Activated gamma-delta T cell treated with Interleukin-2 at 50 U/mL for 16 hours (primary cell): ENCODE measurements around the gene PDE6B.

ENCODE experiments used
- DNase-seq: peaks from one replicate; pipeline ENCODE4 v3.0.0-alpha.2; 2020

The PDE6B gene

DNA sequence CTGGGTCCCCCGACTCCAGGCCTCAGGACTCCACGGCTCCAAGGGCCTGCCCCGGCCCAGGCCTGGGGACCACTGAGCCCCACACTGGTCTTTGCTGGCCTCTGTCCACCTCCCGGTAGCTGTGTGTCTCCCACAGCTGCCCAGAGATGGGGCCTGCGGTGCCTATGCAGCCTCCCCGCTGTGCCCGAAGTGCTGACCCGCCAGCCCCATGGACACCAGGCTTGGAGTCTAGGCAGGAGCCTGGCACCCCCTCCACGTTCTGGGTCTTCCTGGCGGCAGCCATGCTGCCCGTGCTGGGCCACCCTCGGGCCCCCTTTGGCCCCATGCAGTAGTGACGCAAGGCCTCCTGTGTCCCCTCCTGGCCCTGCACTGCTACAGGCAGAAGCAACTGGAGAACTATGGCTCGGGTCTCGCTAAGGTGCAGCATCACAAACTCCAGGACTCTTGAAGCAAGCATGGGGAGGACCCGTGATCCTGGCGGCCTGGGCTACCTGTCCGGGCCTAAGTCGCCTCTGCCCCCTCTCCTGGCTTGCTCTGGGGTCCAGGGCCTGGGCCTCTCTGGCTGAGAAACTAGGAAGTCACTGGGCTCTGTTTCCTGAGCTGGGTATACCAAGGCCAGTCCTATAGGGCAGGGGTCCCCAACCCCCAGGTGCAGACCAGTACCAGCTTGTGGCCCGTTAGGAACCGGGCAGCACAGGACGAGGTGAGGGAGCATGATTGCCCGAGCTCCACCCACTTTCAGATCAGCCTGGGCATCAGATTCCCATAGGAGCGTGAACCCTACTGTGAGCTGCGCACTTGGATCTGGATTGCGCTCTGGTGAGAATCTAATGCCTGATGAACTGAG lies 49.9 kb downstream of the PDE6B start:
- DNase-seq: no peak

DNA sequence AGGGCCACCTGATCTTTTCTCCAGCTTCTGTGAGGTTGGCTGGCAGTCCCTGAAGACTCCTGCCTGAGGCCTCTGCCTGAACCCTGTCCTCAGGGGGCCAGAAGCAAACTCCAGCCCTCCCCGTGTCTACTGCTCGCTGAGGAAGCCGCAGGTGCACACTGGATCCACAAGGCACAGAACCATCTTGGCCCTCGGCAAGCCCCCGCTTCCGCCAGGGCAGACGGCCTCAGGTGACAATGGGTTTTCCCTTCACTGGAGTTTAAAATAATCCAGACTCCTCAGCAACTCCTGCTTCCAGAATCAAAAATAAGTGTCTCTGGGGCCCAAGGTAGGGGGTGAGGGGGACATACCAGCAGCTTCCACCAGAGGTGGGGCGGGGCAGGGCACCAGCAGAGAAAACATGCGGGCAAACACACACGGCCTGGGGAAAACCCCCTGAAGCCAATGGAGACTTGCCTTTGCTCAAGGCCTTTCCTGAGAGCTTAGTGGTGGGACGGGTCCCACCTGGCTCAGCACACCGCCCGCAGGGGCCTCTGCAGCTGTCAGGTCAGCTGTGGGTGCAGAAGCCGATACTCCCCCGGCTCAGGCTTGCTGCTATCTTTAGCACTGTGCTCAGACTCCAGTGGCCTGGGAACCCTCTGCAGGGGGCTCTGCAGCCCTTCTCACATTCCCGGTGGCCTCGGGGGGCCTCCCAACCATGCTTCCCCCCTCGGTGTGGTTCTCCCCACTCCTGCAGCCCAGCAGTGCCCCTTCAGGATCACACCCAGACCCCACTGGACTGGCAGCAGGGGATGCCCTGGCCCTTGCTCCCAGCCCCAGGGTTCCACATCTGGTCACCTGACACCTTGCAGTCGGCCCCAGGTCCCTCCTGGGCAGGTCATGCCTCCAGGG lies 50.9 kb downstream of the PDE6B start:
- no peak for DNase-seq

GRCh38 chr4:676871-677235 lies 51.5 kb downstream of the PDE6B start:
- no peak for DNase-seq

DNA sequence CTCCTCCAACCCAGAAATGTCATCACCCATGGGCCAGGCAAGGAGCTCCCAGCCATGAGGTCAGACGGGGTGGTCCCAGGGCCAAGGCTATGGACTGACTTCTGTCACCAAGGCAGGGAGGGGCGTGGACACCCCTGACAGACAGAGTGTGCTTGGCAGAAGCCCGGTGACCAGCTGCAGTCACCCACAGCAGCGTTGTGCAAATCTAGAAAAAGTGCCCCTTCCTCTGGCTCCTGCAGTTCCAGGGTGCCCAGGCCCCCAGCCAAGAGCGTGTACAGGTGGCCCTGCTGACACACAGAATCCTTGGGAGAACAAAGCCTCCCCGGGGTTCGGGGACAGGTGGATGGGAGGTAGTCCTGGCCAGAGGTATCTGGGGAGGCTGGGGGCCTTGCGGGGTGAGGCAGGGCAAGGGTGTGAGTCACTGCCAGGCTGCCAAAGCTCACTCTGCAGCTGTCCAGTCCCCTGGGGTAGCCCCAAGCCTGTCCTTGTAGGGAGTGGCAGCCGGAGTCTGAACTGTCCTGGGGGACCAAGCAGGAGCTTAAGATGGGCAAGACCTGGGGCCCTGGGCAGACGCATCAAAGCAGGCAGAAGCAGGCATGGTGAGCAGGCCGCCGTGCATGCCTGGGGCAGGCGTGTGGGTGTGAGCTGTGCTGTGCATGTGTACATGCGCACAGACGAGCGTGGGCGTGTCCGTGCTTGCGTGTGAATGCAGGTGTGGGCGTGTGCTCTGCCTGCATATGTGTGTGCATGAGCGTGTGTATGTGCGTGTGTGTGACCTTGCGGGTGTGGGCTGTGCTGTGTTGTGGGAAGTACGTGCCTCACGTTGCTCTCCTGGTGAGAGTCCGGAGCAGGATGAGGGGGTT lies 52.3 kb downstream of the PDE6B start:
- DNase-seq: no peak

- DNase-seq: no peak
Observed at GRCh38 chr4:678331-679103, 53.1 kb downstream of the PDE6B start.

GRCh38 chr4:679104-679481 lies 53.7 kb downstream of the PDE6B start:
- DNase-seq: no peak

GRCh38 chr4:679629-680028 lies 54.3 kb downstream of the PDE6B start:
- no peak for DNase-seq

DNA sequence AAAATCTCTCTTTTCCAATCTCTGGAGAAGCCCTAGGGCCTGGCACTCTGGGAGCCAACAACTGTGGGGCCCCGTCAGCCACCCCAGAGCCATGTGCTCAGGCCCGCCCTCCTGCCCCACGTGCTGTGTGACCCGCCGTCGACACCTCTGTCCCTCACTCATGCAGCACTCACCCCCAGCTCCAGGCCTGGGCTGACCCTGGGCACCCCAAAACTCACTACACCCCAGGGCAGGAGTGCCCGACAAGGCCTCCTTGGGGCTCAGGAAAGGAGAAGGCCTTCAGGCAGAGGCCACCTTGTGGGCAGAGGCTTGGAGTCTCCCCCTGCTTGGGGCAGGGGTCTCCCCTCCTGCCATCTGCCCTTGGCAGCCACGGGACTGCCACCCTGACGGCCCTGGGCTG lies 54.7 kb downstream of the PDE6B start:
- DNase-seq: no peak

DNA sequence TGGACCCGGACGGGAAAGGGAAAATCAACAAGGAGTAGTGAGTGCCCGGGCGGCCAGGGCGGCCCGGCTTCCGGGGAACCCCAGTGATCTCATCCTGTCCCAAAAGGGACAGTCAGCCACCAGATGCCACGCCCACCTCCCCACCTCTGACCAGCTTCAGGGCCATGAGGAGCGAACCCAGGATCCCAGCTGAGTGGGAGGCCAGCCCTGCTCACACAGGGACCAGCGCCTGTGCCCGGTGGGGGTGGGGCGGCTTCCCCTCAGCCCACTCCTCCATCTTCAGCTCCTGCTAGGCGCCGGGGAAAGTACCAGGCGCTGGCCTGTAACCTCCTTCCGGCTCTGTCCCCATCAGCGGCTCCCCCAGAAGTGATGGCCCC lies 55.2 kb downstream of the PDE6B start:
- no peak for DNase-seq

DNA sequence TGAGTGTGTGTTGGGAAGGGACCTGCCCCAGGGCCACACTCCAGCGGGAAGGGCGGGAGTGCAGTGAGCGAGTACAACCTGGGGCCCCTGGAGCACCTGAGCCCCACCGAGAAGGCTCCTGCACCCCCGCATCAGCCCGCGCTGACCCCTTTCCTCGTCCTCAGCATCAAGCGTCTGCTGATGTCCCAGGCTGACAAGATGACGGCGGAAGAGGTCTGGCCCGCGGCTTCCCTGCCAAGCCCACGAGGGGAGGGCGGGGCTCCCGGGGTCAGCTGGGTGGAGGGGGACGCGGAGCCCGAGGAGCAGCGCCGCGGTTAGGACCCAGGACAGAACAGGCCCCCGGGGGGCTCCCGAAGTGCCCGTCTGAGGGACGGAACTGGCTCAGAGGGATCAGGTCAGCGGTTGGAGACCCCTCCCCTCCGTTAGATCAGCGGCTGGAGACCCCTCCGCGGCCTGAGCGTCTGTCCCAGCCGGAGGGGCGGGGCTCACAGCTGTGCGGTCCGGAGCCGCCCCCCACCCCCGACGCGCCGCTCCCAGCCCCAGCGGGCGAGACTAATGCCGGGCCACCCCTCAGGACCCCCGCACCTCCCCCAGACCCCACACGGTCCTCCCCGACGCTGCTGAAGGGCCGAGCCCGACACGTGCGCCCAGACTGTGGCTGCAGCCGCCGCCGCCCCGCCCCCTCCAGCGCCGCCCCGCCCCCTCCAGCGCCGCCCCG lies 55.7 kb downstream of the PDE6B start:
- peak; percentile 61 for DNase-seq

DNA sequence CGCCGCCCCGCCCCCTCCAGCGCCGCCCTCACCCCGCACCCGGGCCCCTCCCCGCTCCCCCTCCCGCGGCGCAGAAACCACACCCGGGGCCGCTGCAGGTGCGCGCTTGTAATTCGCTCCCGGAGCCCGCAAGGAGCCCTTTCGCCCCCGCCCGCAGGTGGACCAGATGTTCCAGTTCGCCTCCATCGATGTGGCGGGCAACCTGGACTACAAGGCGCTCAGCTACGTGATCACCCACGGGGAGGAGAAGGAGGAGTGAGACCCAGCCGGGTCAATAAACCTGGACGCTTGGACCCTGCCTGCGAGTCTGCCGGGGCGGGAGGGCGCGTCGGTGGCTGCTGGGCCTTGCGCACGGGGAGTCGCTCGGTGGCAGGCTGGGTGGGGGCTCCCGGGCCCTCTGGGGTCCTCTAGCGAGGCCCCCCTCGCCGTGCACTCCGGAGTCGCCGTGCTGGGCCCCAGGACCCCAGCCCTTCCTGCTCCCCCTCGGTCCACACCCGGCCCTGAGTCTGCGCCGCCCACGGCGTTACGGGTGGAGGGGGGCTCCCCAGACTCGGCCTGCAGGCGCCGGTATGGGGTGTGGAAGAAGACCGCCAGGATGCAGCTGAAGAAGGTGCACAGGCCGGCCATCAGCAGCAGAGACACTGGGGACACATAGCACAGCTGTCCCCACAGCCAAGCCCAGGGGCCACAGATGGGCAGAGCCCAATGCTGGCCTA lies 56.5 kb downstream of the PDE6B start:
- peak; percentile 37 for DNase-seq

- DNase-seq: no peak
Observed at GRCh38 chr4:682490-683172, 57.3 kb downstream of the PDE6B start.

GRCh38 chr4:683247-683897 lies 58.0 kb downstream of the PDE6B start:
- no peak for DNase-seq

- no peak for DNase-seq
Observed at GRCh38 chr4:683982-684622, 58.7 kb downstream of the PDE6B start.

DNA sequence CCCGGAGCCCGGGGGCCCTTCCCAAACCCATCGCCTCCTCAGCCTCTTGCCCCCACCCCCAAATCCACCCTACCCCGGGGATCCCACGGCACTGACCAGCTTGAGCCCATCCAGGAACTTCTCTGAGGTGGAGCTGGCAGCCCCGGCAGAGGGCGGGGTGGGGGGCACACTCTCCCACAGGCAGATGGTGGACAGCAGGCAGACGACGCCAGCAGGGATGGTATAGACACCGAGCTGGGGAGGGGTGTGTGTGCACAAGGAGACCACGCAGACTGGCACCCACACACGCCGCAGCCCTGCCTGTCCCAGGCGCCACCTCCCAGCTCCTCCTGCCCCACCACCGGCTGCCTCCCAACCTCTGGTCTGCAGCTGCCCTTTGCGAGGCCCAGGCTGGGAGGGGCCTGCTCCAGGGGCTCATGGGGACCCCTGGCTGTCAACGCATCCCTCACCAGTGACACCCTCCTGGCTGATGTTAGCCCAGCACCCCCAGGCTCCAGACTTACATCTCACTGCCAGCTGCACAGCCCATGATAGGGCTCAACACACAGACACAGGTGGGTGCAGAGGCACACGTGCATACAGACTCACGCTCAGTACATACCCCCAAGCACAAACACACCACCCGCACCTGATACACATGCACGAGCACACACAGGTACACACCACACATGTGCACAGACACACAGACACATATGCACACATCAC lies 59.4 kb downstream of the PDE6B start:
- no peak for DNase-seq

DNA sequence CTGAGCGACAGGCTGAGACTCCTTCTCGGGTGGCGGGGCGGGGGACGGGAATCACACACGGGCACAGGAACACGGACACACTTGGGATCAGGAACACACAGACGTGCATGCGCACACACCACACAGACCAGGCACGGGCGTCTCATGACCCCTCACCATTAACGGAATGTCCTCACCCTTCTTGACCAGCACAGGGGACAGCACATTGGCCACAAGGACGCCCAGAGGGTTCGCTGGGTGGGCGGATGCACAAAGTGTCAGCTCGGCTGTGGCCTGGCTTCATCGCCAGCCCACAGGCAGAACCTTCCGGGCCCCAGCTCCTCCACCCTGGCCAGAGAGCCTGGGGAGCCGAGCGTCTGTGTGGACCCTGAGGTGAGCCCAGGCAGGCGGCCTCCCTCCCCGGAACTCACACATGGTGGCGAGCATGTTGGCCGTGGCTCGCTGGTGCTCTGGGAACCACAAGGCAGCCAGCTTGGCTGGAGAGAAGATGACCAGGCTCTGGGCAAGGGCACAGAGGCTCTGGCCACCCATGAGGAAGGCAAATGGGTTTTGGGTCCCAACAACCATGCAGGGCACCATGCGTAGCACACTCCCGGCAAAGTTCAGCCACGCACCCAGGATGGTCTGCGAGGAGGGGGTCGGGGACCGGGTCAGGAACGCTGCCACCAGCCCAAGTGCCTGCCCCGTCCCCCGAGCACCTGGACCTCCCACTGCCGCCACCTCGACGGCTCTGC lies 60.5 kb downstream of the PDE6B start:
- no peak for DNase-seq

GRCh38 chr4:686413-687040 lies 61.2 kb downstream of the PDE6B start:
- no peak for DNase-seq
